K562 (cell line): Measurements from ENCODE around the gene TSPYL4. TPM values are rescaled to one million over a fixed set of nuclear protein-coding genes. Genes with fewer than 3 reads are reported as not detected.

Source experiments
- ATF4 ChIP-seq: fragments of 450-650 bp; formaldehyde crosslinking; IDR thresholded peaks from 2 replicates; pipeline ENCODE4 v1.4.0; 2022; ENCODE audit warnings: mild to moderate bottlenecking, moderate library complexity
- CHCHD3 ChIP-seq: fragments of 250-450 bp; sonication (Bioruptor Pico); IDR thresholded peaks from 2 replicates; pipeline ENCODE4 v2.1.2; 2022; ENCODE audit warnings: mild to moderate bottlenecking
- CHD1 ChIP-seq: fragments of 200-600 bp; sonication (generic); IDR thresholded peaks from one replicate; pipeline ENCODE4 v1.6.1; 2012; ENCODE audit warnings: mild to moderate bottlenecking, moderate library complexity, low read length, inconsistent platforms
- CHD4 ChIP-seq: fragments of 200-600 bp; sonication (generic); IDR thresholded peaks from 3 replicates; pipeline ENCODE4 v1.6.1; 2012; ENCODE audit warnings: low read depth, mild to moderate bottlenecking, mixed read lengths, low read length, inconsistent platforms; ENCODE audit not compliant: insufficient read depth, insufficient replicate concordance, poor library complexity, severe bottlenecking
- ETS2 ChIP-seq: IDR thresholded peaks from 2 replicates; pipeline ENCODE4 v1.6.1; 2016; ENCODE audit warnings: borderline replicate concordance, missing genetic modification characterization, mild to moderate bottlenecking, moderate library complexity, missing compliant biosample characterization; ENCODE audit not compliant: poor library complexity, severe bottlenecking
- FOS ChIP-seq: IDR thresholded peaks from 3 replicates; pipeline ENCODE4 v1.6.1; 2011; ENCODE audit not compliant: insufficient read length; ENCODE audit errors: extremely low read depth
- HCFC1 ChIP-seq: IDR thresholded peaks from 2 replicates; pipeline ENCODE4 v1.6.1; 2012; ENCODE audit warnings: low read depth, low read length, improper control_type of control experiment
- HDAC2 ChIP-seq: fragments of 450-650 bp; IDR thresholded peaks from 2 replicates; pipeline ENCODE4 v1.6.1; 2016; ENCODE audit warnings: mild to moderate bottlenecking
- HIVEP1 ChIP-seq: fragments of 250-450 bp; sonication (Bioruptor Pico); IDR thresholded peaks from 2 replicates; pipeline ENCODE4 v1.4.0; 2020; ENCODE audit warnings: mild to moderate bottlenecking
- KDM4B ChIP-seq, 2 experiments: fragments of 450-650 bp in 1 of 2; sonication (generic) in 1 of 2; IDR thresholded peaks; 2 replicates each; pipeline ENCODE4 v1.6.1; 2016 to 2017; ENCODE audit warnings: borderline replicate concordance in 2 of 2, antibody characterized with exemption in 1 of 2, low read depth in 1 of 2, mild to moderate bottlenecking in 1 of 2
- KHSRP ChIP-seq: fragments of 450-650 bp; IDR thresholded peaks from 2 replicates; pipeline ENCODE4 v1.6.1; 2017
- MAZ ChIP-seq, 2 experiments: fragments of 450-650 bp in 1 of 2; sonication (generic) in 1 of 2; formaldehyde crosslinking; IDR thresholded peaks in 1 of 2; conservative IDR thresholded peaks in 1 of 2; 2 replicates each; pipeline versions ENCODE4 v1.4.0 to v1.5.0; 2020; ENCODE audit warnings: mild to moderate bottlenecking in 1 of 2, missing genetic modification reagents in 1 of 2
- MBD2 ChIP-seq: sonication (generic); IDR thresholded peaks from 2 replicates; pipeline ENCODE4 v1.6.1; 2016; ENCODE audit warnings: low read depth, borderline replicate concordance
- MLX ChIP-seq, 2 experiments: fragments of 450-650 bp in 1 of 2; sonication (generic) in 1 of 2; formaldehyde crosslinking; conservative IDR thresholded peaks; 2 replicates each; pipeline versions ENCODE4 v1.4.0 to v1.8.1; 2020 to 2022; ENCODE audit warnings: mild to moderate bottlenecking in 1 of 2, missing genetic modification reagents in 1 of 2
- MTA3 ChIP-seq: fragments of 450-650 bp; formaldehyde crosslinking; IDR thresholded peaks from 2 replicates; pipeline ENCODE4 v1.6.1; 2017; ENCODE audit warnings: mild to moderate bottlenecking, borderline replicate concordance
- POLR2G ChIP-seq: fragments of 200-400 bp; formaldehyde crosslinking; IDR thresholded peaks from 2 replicates; pipeline ENCODE4 v1.6.1; 2017; ENCODE audit warnings: low read depth, mild to moderate bottlenecking, antibody characterized with exemption, low read length, moderate library complexity
- PPARD ChIP-seq: fragments of 250-450 bp; sonication (Bioruptor Pico); IDR thresholded peaks from 2 replicates; pipeline ENCODE4 v1.8.0; 2022; ENCODE audit warnings: inconsistent platforms, mild to moderate bottlenecking, moderate library complexity
- PRPF4 ChIP-seq: fragments of 200-400 bp; formaldehyde crosslinking; IDR thresholded peaks from one replicate; pipeline ENCODE4 v1.6.1; 2017; ENCODE audit warnings: low read length, low read depth, mild to moderate bottlenecking; ENCODE audit not compliant: insufficient read depth, poor library complexity, severe bottlenecking
- SNRNP70 ChIP-seq: fragments of 200-400 bp; formaldehyde crosslinking; optimal IDR thresholded peaks from 2 replicates; pipeline ENCODE3; 2017; ENCODE audit warnings: low read depth, low read length
- TAL1 ChIP-seq: fragments of 450-650 bp; IDR thresholded peaks from 2 replicates; pipeline ENCODE4 v1.6.1; 2016; ENCODE audit warnings: mild to moderate bottlenecking
- TEAD4 ChIP-seq, 2 experiments: sonication (generic) in 1 of 2; formaldehyde crosslinking in 1 of 2; IDR thresholded peaks; 2 replicates each; pipeline versions ENCODE4 v1.6.1 to v1.8.0; 2012 to 2022; ENCODE audit warnings: borderline replicate concordance in 1 of 2, inconsistent platforms in 1 of 2, low read length in 1 of 2, mild to moderate bottlenecking in 1 of 2, missing genetic modification reagents in 1 of 2
- ZC3H4 ChIP-seq: sonication (generic); formaldehyde crosslinking; IDR thresholded peaks from 2 replicates; pipeline ENCODE4 v1.9.0; 2021; ENCODE audit warnings: missing genetic modification reagents, borderline replicate concordance
- ZNF12 ChIP-seq: sonication (generic); formaldehyde crosslinking; IDR thresholded peaks from 2 replicates; pipeline ENCODE4 v1.4.0; 2020; ENCODE audit warnings: mild to moderate bottlenecking, missing genetic modification reagents
- ZNF143 ChIP-seq: sonication (generic); formaldehyde crosslinking; IDR thresholded peaks from 2 replicates; pipeline ENCODE4 v1.9.0; 2022; ENCODE audit warnings: mild to moderate bottlenecking, missing genetic modification reagents
- ZNF263 ChIP-seq: sonication (generic); formaldehyde crosslinking; IDR thresholded peaks from 2 replicates; pipeline ENCODE4 v1.8.0; 2022; ENCODE audit warnings: mild to moderate bottlenecking, missing genetic modification reagents, borderline replicate concordance
- ZNF551 ChIP-seq: fragments of 250-450 bp; sonication (Bioruptor Pico); IDR thresholded peaks from 2 replicates; pipeline ENCODE4 v1.5.0; 2021; ENCODE audit warnings: mild to moderate bottlenecking, moderate library complexity
- polyA plus RNA-seq, 8 experiments: library from polyadenylated mRNA; depleted of rRNA in 4 of 8; stranded (reverse) in 5 of 8; unstranded in 3 of 8; fragments of >200 nt; fragmentation: Nextera tagmentation in 2 of 8; fragmentation: Illumina TruSeq in 1 of 8; extraction: Ambion mirVana in 2 of 8; extraction: Trizol in 1 of 8; gene quantifications; 2 replicates each; pipeline versions ENCODE4 v1.2.1 to v1.2.3, GENCODE V29; 2011 to 2014; ENCODE audit warnings: inconsistent platforms in 1 of 8, missing spikeins in 1 of 8
- total RNA-seq, 7 experiments: library from RNA; depleted of rRNA in 6 of 7; stranded (reverse); fragments of >200 nt in 6 of 7; fragmentation: Illumina TruSeq in 2 of 7; extraction: Trizol in 2 of 7; gene quantifications; 2 replicates each; pipeline versions ENCODE4 v1.2.1 to v1.2.3, GENCODE V29; 2011 to 2021; ENCODE audit warnings: low replicate concordance in 1 of 7

The TSPYL4 gene
- total and polyA plus RNA-seq, 9 of the 15 experiments (the other 6 are each of a cell fraction or from before 2014, with no cell fraction given) = 0.69 to 18.0 (median 9.1) TPM

DNA sequence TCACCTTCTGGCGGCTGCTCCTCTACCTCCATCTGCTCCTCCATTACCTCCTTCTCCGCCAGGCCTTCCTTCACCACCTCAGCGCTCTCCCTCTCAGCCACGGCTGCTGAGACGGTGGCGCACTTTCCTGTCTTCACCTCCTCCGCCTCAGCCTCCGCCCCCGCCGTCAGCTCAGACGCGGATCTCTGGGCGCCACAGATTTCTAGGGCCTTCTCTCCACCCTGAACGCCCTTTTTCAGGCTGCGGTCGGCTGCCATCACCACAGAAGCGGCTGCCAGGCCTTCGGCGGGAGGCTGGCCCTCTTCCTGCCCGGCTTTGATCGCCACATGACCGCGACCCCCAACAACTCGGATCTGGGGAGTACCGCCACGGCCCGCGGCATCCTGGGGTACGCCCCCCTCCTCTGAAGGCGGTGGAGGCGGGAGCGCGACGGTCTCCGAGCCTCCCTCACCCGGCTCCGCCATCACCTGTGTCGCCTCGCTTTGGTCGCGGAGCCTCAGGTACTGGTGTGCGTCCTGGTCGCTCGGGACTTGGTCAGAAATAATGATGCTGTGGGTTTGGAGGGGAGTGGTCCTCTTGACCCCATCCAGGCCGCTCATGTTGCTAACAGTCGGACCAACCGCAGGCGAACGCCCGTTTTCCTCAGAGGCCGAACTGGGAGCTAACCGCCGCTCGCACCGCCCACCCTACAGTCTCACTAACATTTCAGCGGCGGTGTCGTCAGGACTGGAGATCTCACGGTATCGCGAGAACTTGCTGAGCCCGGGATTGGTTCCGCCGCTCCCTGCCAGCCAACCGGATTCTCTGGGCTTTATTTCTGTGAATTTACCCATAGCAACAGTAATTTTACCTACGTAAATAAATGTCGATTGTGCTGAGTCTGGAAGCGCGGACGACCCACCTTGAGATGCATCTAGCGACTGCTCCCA lies 25.6 kb upstream of the TSPYL4 start, which contains the start of gene TSPYL1 (continued):
- TF ChIP-seq MAZ (CRISPR knock-in tag; conservative IDR thresholded peaks at IDR 0.05 in 1 of 2, IDR thresholded peaks at IDR 0.05 in 1 of 2) = peak; percentile 64 to 78
- 0 out of 2 replicates have a peak, but pooled peaks have one; percentile 40 for TF ChIP-seq ATF4 (CRISPR knock-in tag)
- TF ChIP-seq SNRNP70 = no peak
- peak; percentile 49; the same call in 1 of the 2 replicates for TF ChIP-seq MBD2
- 0 out of 2 replicates have a peak, but pooled peaks have one; percentile 33 for TF ChIP-seq CHCHD3 (CRISPR knock-in tag)
- TF ChIP-seq PPARD (CRISPR knock-in tag) = no peak
- peak; percentile 78 for TF ChIP-seq ZNF263 (CRISPR knock-in tag)
- no peak for TF ChIP-seq ZNF551 (CRISPR knock-in tag)
- no peak for TF ChIP-seq HIVEP1 (CRISPR knock-in tag)
- peak; percentile 76; the same call in 1 of the 2 replicates for TF ChIP-seq MTA3
- peak; percentile 94 for TF ChIP-seq POLR2G
- no peak for TF ChIP-seq TAL1
- no peak for TF ChIP-seq ETS2 (tag)
- peak in 1 of 2 experiments; percentile 86; a peak in 1 of 4 replicates for TF ChIP-seq MLX (CRISPR knock-in tag; conservative IDR thresholded peaks at IDR 0.05)
- TF ChIP-seq KHSRP = no peak
- TF ChIP-seq PRPF4 = no peak
- 0 out of 2 replicates have a peak, but pooled peaks have one; percentile 10 for TF ChIP-seq TEAD4 (IDR thresholded peaks at IDR 0.05; ENCODE audit: low read length)
- TF ChIP-seq TEAD4 (CRISPR knock-in tag; IDR thresholded peaks at IDR 0.05; ENCODE audit: borderline replicate concordance) = no peak
- no peak for TF ChIP-seq CHD4
- TF ChIP-seq KDM4B (IDR thresholded peaks at IDR 0.05; ENCODE audit: borderline replicate concordance in 2 of 2, low read depth in 1 of 2) = no peak; a peak in 1 of 4 replicates
- peak; percentile 19; the same call in 1 of the 2 replicates for TF ChIP-seq HCFC1
- no peak for TF ChIP-seq ZNF143 (CRISPR knock-in tag)
- TF ChIP-seq ZNF12 = 0 out of 2 replicates have a peak, but pooled peaks have one; percentile 33
- peak; percentile 69; the same call in 1 of the 2 replicates for TF ChIP-seq ZC3H4 (CRISPR knock-in tag)
- 0 out of 2 replicates have a peak, but pooled peaks have one; percentile 44 for TF ChIP-seq HDAC2
- peak; percentile 18 for TF ChIP-seq CHD1
- TF ChIP-seq FOS = peak; percentile 71
